NCI-H2081 (cell line): Measurements from ENCODE around the gene PDS5A.
"Not testable (repeated sequence)": the region's sequence is repeated elsewhere in the genome, so short reads cannot be mapped to it uniquely, and the experiment has no call there.

Source experiments
- DNase-seq, 2 experiments: peaks; one replicate each; lab custom pipeline; 2025; lab: John Stamatoyannopoulos, UW

PDS5A gene

GRCh38 chr4:39970671-39971640 is 6.8 kb downstream of the PDS5A start:
- DNase-seq: no peak

GRCh38 chr4:39963656-39964055 is 14.1 kb downstream of the PDS5A start:
- no peak for DNase-seq

GRCh38 chr4:39961311-39961877 is 16.3 kb downstream of the PDS5A start:
- no peak for DNase-seq

- DNase-seq: no peak
Observed at GRCh38 chr4:39950861-39951481, 26.7 kb downstream of the PDS5A start.

DNA sequence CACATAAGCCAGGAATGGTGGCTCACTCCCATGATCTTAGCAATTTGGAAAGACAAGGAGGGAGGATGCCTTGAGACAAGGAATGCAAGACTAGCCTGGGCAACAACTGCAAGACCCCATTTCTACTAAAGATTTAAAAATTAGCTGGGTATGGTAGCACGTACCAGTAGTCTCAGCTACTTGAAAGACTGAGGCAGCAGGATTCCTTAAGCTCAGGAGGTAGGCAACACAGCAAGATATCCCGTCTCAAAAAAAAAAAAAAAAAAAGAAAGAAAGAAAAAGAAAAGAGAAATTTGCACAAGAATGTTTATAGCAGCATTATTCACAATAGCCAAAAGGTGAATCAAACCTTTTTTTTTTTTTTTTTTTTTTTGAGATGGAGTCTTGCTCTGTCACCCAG is 29.7 kb downstream of the PDS5A start:
- DNase-seq: no peak

DNA sequence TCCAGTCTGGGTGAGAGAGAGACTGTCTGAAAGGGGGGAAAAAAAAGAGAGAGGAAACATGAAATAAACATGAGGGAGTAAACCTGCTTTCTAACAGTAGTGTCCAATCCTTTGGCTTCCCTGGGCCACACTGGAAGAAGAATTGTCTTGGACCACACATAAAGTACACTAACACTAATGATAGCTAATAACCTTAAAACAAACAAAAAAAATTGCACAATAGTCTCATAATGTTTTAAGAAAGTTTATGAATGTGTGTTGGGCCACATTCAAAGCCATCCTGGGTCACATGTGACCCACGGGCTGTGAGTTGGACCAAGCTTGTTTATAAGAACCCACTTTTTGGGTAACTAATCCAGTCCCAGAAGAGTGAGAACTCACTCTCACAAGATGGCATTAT is 30.3 kb downstream of the PDS5A start:
- no peak for DNase-seq

DNA sequence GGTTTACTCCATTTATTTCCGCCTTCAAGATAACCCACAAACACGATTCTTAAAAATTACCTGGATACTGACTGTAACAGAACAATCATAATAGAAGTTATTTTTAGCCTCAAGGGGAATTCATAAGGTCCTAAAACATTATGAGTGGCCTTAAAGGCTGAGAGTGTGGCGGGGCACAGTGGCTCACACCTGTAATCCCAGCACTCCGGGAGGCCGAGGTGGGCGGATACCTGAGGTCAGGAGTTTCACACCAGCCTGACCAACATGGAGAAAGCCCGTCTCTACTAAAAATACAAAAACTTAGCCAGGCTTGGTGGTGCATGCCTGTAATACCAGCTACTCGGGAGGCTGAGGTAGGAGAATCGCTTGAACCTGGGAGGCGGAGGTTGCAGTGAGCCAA is 33.5 kb downstream of the PDS5A start:
- not testable (repeated sequence) for DNase-seq

GRCh38 chr4:39942507-39942906 is 35.2 kb downstream of the PDS5A start:
- no peak for DNase-seq

GRCh38 chr4:39941682-39942217 is 36.0 kb downstream of the PDS5A start:
- DNase-seq: no peak

- DNase-seq: no peak
Observed at GRCh38 chr4:39937683-39938268, 39.9 kb downstream of the PDS5A start.

DNA sequence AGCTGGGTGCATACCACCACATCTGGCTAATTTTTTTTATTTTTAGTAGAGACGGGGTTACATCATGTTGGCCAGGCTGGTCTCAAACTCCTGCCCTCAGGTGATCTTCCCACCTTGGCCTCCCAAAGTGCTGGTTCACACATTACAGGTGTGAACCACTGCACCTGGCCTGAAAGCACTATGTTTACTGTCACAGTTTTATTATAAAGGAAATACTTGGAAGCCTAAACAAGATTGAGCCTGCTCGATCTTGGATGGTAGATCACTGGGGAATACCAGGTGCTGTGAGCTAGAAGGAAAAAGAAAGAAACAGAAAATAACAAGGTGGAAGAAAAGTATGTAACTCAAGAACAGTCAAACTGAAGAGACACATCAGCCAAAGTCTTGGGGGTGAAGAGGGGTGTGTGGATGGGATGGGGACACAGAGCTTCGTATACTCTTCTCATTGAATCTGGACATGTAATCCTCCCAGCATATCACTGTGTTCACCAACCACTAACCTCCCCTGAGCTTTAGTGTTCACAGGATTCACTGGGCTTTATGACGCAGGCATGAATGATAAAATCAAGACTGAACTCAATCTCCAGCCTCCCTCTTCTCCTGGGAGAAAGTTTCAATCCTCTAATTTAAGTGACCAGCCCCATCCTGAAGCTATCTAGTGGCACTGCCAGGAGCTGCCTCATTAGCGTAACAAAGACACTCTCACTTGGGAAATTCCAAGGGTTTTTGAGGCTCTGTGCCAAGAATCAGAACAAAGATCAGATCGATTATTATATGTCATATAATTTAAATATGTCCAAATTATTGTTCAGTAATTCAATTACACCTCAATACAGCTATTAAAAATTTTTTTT is 40.9 kb downstream of the PDS5A start:
- no peak for DNase-seq

DNA sequence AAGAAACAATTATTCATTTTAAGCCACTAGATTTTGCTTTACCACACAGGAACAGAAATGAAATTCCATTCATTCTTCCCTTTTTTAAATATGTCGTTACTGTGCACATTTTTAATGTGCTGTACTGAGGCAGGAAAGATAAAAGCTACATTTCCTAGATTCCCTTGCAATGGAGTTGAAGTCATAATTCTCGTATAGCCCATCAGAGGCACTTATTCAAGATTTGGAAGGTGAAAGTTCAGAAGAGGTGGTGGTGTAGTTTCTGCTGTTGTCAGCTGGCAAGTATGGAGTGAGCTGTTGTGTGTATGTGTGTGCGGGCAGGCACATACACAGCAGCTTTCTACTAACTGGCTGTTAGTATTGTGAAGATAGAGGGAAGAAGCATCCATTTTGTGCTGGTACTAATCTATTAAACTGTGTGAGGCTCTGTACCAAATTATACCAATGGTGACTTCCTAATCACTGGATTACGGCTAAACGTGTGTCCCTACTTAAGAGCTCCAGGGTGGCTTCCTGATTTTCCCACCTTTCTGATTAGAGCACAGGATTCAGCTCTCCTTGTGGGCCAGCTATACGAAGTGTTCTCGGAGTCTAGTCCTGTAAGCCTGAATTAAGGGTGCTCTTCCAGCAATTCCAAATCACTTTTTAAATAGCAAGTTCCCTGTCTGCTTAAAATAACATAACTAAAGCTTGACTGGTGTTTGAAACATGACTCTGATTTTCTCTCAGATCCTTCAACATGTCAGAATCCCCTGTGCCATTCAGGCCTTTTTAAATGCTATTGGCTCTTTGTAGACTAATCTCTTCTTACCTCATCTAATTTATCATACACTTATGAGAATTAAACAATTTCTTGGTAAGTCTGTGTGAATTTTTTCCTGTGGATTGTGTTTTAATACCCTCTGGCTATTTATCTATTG is 43.8 kb downstream of the PDS5A start:
- no peak for DNase-seq

- DNase-seq: no peak
Observed at GRCh38 chr4:39932776-39933402, 44.8 kb downstream of the PDS5A start.

GRCh38 chr4:39931441-39931901 is 46.2 kb downstream of the PDS5A start:
- DNase-seq: no peak

DNA sequence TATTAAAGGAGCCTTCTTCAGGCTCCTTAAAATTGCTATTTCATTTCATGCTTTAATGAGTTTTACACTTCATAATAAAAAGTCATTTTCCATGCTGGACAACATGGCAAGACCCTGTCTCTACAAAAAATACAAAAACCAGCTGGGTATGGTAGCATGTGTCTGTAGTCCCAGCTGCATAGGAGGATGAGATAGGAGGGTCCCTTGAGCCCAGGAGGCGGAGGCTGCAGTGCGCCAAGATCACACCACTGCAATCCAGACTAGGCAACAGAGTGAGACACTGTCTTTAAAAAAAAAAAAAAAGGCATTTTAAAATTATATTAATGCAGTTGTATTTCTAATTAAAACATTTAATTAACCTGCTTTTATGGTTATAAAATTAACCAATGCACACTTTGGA is 49.2 kb downstream of the PDS5A start:
- DNase-seq: no peak

DNA sequence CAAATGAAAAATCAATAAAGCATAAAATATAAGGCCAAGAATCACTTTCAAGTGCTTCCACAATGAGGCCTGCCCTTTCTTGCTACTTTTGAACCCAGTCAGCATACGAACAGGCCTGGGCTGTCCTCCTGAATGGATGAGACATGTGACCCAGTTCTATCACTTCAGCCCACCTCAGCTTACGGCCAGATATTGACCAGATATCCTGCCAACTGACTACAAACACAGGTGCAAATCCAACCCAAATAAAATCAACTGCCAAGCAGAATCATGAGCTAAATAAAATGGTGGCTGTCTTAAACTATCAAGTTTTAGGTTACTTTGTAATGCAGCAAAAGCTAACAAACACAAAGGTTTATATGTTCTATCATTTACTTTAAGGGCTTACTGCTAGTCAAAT is 53.7 kb downstream of the PDS5A start:
- DNase-seq: no peak

GRCh38 chr4:39922399-39922798 is 55.3 kb downstream of the PDS5A start:
- no peak for DNase-seq

- no peak for DNase-seq
Observed at GRCh38 chr4:39913471-39913870, 64.2 kb downstream of the PDS5A start.

GRCh38 chr4:39910064-39910463 is 67.6 kb downstream of the PDS5A start:
- no peak for DNase-seq

GRCh38 chr4:39908284-39908683 is 69.4 kb downstream of the PDS5A start:
- DNase-seq: no peak
